DND-41 (cell line): Measurements from ENCODE around the gene CACNA1S.

ENCODE experiments used
- ATAC-seq: fragments of 200-7000 bp; cut with Tn5 transposase; 3 replicates; pipeline ENCODE4 v1.9.1; 2021; ENCODE audit warnings: low read depth; ENCODE audit not compliant: insufficient read depth
- DNase-seq: peaks from one replicate; pipeline ENCODE4 v3.0.0-alpha.2; 2020
- H2AFZ ChIP-seq: 2 replicates; pipeline ENCODE4 v1.6.0; 2012; ENCODE audit warnings: low read depth, low read length
- H3K27ac ChIP-seq: 2 replicates; pipeline ENCODE4 v1.5.1; 2012; ENCODE audit warnings: low read length, inconsistent platforms
- H3K27me3 ChIP-seq: fragments of 200-600 bp; sonication (generic); 2 replicates; pipeline ENCODE4 v1.6.0; 2012; ENCODE audit warnings: low read length, mild to moderate bottlenecking, inconsistent platforms; ENCODE audit not compliant: insufficient read depth, poor library complexity
- H3K36me3 ChIP-seq: 2 replicates; pipeline ENCODE4 v1.5.1; 2012; ENCODE audit warnings: low read length, inconsistent platforms; ENCODE audit not compliant: insufficient read depth
- H3K4me1 ChIP-seq: 2 replicates; pipeline ENCODE4 v1.5.1; 2012; ENCODE audit warnings: mild to moderate bottlenecking, low read length; ENCODE audit not compliant: insufficient read depth
- H3K4me2 ChIP-seq: 2 replicates; pipeline ENCODE4 v1.6.0; 2012; ENCODE audit warnings: mild to moderate bottlenecking, moderate library complexity, low read length, inconsistent platforms; ENCODE audit not compliant: insufficient read depth
- H3K4me3 ChIP-seq, 2 experiments: fragments of 200-600 bp in 1 of 2; shearing (Covaris generic) in 1 of 2; 2 replicates each; pipeline ENCODE4 v1.5.1; 2012 to 2016; ENCODE audit warnings: inconsistent platforms in 2 of 2, low read length in 2 of 2, mild to moderate bottlenecking in 2 of 2, low read depth in 1 of 2, moderate library complexity in 1 of 2
- H3K79me2 ChIP-seq: 2 replicates; pipeline ENCODE4 v1.6.0; 2012; ENCODE audit warnings: low read length, inconsistent platforms; ENCODE audit not compliant: insufficient read depth
- H3K9ac ChIP-seq: 2 replicates; pipeline ENCODE4 v1.6.0; 2012; ENCODE audit warnings: low read depth, mild to moderate bottlenecking, inconsistent platforms, low read length, moderate library complexity
- H3K9me3 ChIP-seq: 2 replicates; pipeline ENCODE4 v1.5.1; 2012; ENCODE audit warnings: low read length, moderate library complexity, mild to moderate bottlenecking, inconsistent platforms; ENCODE audit not compliant: insufficient read depth, severe bottlenecking
- H4K20me1 ChIP-seq: 2 replicates; pipeline ENCODE4 v1.6.0; 2012; ENCODE audit warnings: low read length; ENCODE audit not compliant: insufficient read depth
- EZH2 ChIP-seq: IDR thresholded peaks from 3 replicates; pipeline ENCODE4 v1.6.1; 2012; ENCODE audit warnings: borderline replicate concordance, low read depth, mild to moderate bottlenecking, moderate library complexity, low read length, inconsistent platforms; ENCODE audit not compliant: severe bottlenecking
- TF ChIP-seq, protein P1 (sequence below): IDR thresholded peaks from 2 replicates; pipeline ENCODE4 v1.5.1; 2012; ENCODE audit warnings: borderline replicate concordance, low read length, moderate library complexity, mild to moderate bottlenecking; ENCODE audit not compliant: poor library complexity, severe bottlenecking; ENCODE audit errors: extremely low read depth

The CACNA1S gene

DNA sequence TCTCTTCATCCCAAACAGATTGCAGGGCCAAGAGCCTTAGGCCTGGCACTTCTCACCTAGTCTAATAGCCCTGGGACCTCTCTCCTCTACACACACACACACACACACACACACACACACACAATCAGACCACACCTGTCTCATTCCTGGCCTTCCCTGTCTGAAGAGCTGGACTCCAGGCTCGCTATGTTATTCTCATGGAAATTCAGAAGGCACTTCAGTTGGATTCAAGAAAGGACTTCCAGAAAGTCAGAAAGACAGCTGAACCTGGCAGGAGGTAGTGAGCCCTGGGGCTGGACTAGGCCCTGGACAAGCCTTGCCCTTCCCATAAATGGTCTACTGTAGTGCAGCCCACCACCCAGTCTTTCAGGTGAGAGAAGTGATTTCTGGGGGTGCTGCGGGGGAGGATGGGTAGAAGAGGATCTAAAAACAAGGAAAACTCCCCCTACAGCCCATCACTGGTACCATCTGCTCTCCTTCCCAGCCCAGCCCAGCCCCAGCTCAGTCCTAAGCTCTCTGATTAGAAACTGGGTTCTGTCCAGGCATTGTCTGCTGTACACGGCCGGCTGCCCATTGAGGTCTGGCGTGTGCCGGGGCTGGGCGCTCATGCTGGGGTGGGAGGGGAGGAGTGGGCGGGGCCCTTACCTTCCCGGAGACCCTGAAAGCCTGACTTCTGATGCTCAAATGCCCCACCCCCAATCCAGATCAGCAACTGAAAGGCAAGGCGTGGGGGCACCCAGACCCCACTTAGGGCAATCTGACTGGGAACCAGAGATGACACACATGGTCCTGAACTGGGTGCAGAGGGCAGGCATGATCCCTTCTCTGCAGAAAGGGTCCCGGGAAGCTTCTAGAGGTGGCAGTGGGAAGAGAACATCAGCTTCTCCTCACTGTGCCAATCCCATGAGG, 91.3 kb downstream of the CACNA1S start:
- peaks cover 77% of the 10 kb centered on the region for H3K4me1 ChIP-seq
- H3K27me3 ChIP-seq: no peaks in the 10 kb centered on the region
- no peak overlapping the region for H2AFZ ChIP-seq

DNA sequence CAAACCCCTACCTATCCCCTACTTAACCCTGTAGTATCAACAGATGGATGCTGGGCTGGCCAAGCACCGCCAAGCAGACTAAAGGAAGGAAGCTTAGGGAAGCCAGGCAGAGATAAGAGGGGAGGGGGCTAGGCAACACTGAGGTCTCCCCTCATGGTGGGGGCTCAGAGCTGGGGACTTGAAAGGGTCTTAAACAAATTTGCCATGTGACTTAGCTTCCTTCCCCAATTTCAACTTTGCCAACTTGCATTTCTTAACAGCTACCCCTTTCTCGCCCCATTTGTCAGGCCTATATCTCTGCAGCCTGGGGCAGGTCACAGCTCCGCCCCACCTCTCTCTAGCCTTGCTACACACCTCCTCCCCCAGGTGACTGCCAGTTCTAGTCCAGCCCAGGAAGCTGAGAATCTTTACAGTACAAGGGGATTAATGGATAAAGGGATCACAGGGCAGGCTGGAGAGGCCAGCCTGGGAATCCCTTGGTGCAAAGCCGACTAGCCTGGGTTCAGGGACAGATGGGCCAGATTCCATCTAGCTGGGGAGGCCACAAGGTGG, 92.1 kb downstream of the CACNA1S start:
- no peak overlapping the region for H2AFZ ChIP-seq
- peaks cover 77% of the 10 kb centered on the region for H3K79me2 ChIP-seq
- H3K4me1 ChIP-seq: peaks cover 77% of the 10 kb centered on the region
- peak overlapping the region; percentile 64 for H3K9ac ChIP-seq
- H3K4me3 ChIP-seq: peak overlapping the region in 1 of 2 experiments; percentile 27; a peak in 1 of 4 replicates
- H3K9me3 ChIP-seq: no peaks in the 10 kb centered on the region
- peaks cover 28% of the 10 kb centered on the region for H4K20me1 ChIP-seq
- H3K36me3 ChIP-seq: no peaks in the 10 kb centered on the region
- H3K27me3 ChIP-seq: no peaks in the 10 kb centered on the region
- H3K4me2 ChIP-seq: peak overlapping the region; percentile 72
- peak; percentile 45 for DNase-seq
- TF ChIP-seq EZH2: no peak
- TF ChIP-seq, protein P1, sequence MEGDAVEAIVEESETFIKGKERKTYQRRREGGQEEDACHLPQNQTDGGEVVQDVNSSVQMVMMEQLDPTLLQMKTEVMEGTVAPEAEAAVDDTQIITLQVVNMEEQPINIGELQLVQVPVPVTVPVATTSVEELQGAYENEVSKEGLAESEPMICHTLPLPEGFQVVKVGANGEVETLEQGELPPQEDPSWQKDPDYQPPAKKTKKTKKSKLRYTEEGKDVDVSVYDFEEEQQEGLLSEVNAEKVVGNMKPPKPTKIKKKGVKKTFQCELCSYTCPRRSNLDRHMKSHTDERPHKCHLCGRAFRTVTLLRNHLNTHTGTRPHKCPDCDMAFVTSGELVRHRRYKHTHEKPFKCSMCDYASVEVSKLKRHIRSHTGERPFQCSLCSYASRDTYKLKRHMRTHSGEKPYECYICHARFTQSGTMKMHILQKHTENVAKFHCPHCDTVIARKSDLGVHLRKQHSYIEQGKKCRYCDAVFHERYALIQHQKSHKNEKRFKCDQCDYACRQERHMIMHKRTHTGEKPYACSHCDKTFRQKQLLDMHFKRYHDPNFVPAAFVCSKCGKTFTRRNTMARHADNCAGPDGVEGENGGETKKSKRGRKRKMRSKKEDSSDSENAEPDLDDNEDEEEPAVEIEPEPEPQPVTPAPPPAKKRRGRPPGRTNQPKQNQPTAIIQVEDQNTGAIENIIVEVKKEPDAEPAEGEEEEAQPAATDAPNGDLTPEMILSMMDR: no peak
- H3K27ac ChIP-seq: peak overlapping the region; percentile 90
- no peak for ATAC-seq

More for the DNA sequence above, 91.3 kb downstream of the CACNA1S start:
- DNase-seq (peak; percentile 60), ATAC-seq (no peak)
- Histone ChIP-seq H3K4me2 (peak overlapping the region; percentile 72), H3K36me3 (no peaks in the 10 kb centered on the region), H3K9ac (peak overlapping the region; percentile 64), H4K20me1 (peaks cover 23% of the 10 kb centered on the region), H3K27ac (peak overlapping the region; percentile 90), H3K79me2 (peaks cover 68% of the 10 kb centered on the region), H3K4me3 (peak overlapping the region in 1 of 2 experiments; percentile 64; a peak in 3 of 4 replicates), H3K9me3 (no peaks in the 10 kb centered on the region)
- TF ChIP-seq, protein P1: peak; percentile 51
- TF ChIP-seq EZH2: no peak

DNA sequence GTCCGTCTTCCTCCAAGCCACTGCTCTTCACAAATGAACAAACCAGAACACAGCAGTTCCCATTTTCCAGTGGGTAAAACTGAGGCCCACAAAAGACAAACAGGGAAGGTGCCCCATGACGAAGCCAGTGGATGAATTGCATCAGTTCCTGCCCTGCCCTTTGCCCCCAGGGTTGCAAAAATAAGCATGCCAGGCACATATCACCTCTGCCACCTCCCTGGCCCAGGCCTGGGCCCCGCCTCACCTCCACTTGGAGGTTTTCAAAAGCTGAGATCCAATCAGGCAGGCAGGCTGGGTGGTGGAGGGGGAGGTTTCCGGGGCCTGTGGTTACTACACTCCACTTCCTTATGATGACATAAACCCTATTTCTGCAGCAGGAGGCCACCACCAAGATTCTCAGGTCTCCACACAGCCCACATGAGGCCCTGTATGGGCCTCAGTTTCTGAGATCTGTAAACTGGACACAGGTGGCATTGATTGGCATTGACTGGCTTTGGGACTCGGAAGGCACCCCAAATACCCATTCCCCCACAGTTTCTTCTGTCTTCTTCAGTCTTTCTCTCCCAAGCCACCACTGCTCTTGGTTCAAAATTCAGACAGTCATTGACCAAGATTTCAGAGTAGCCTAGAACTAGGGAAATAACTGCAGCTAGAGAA, 92.8 kb downstream of the CACNA1S start:
- ATAC-seq (peak; percentile 81), DNase-seq (peak; percentile 97)
- Histone ChIP-seq H3K79me2 (peaks cover 83% of the 10 kb centered on the region), H3K27ac (peak overlapping the region; percentile 90), H3K9me3 (no peaks in the 10 kb centered on the region), H2AFZ (0 out of 2 replicates have a peak overlapping the region, but pooled peaks have one; percentile 28), H3K27me3 (no peaks in the 10 kb centered on the region), H3K36me3 (no peaks in the 10 kb centered on the region), H4K20me1 (peaks cover 34% of the 10 kb centered on the region), H3K4me2 (peak overlapping the region; percentile 72), H3K4me3 (peak overlapping the region in 1 of 2 experiments; percentile 27; a peak in 1 of 4 replicates), H3K4me1 (peaks cover 77% of the 10 kb centered on the region), H3K9ac (peak overlapping the region; percentile 64)
- TF ChIP-seq, protein P1: no peak
- TF ChIP-seq EZH2: no peak
